Measurements from ENCODE around the gene RALGAPA1.

- TF ChIP-seq CTCF (IDR thresholded peaks at IDR 0.05) (no peak), ELF4 (CRISPR knock-in tag; IDR thresholded peaks at IDR 0.05; ENCODE audit: low read depth) (no peak), ARID4B (CRISPR knock-in tag; IDR thresholded peaks at IDR 0.05; ENCODE audit: borderline replicate concordance) (no peak), KAT7 (CRISPR knock-in tag; IDR thresholded peaks at IDR 0.05; ENCODE audit: borderline replicate concordance) (no peak), CREB1 (CRISPR knock-in tag; IDR thresholded peaks at IDR 0.05) (no peak), PRDM15 (CRISPR knock-in tag; IDR thresholded peaks at IDR 0.05) (no peak), FOXJ3 (CRISPR knock-in tag; IDR thresholded peaks at IDR 0.05; ENCODE audit: borderline replicate concordance) (no peak), ZBTB43 (CRISPR knock-in tag; IDR thresholded peaks at IDR 0.05) (no peak), E2F1 (CRISPR knock-in tag; IDR thresholded peaks at IDR 0.05) (no peak), USF2 (CRISPR knock-in tag; IDR thresholded peaks at IDR 0.05) (no peak)
These were observed 130.6 kb downstream of the RALGAPA1 start for GRCh38 chr14:35678403-35679028.

All from WTC11 (cell line).